GM19238 (cell line): ENCODE results near the gene SOX11.
"Not testable (repeated sequence)": the region's sequence is repeated elsewhere in the genome, so short reads cannot be mapped to it uniquely, and the experiment has no call there.

Source experiments
- DNase-seq: peaks from one replicate; pipeline ENCODE4 v3.0.0; 2011; ENCODE audit warnings: low spot score; ENCODE audit not compliant: insufficient read length

The SOX11 gene

GRCh38 chr2:5691985-5692529 lies at the start of gene SOX11:
Gene SOX11, plus strand, starts transcription at chr2:5692384. Its CDS starts 338 bp downstream, at chr2:5692722.
- DNase-seq, result no peak

- DNase-seq, result not testable (repeated sequence)
Observed at GRCh38 chr2:5652734-5653133, 39.5 kb upstream of the SOX11 start.

- not testable (repeated sequence) for DNase-seq
Observed at GRCh38 chr2:5653756-5654155, 38.4 kb upstream of the SOX11 start.

GRCh38 chr2:5657231-5657630 lies 35.0 kb upstream of the SOX11 start:
- no peak for DNase-seq

GRCh38 chr2:5660591-5660990 lies 31.6 kb upstream of the SOX11 start:
- no peak for DNase-seq

- no peak for DNase-seq
Observed at GRCh38 chr2:5661362-5661761, 30.8 kb upstream of the SOX11 start.

- no peak for DNase-seq
Observed at GRCh38 chr2:5664278-5664681, 27.9 kb upstream of the SOX11 start.

- DNase-seq, result no peak
Observed at GRCh38 chr2:5665066-5665465, 27.1 kb upstream of the SOX11 start.

GRCh38 chr2:5666798-5667197 lies 25.4 kb upstream of the SOX11 start:
- no peak for DNase-seq

- not testable (repeated sequence) for DNase-seq
Observed at GRCh38 chr2:5667655-5668054, 24.5 kb upstream of the SOX11 start.

GRCh38 chr2:5668682-5669250 lies 23.4 kb upstream of the SOX11 start:
- DNase-seq, result no peak

GRCh38 chr2:5672749-5673144 lies 19.4 kb upstream of the SOX11 start:
- DNase-seq, result no peak

- DNase-seq, result no peak
Observed at GRCh38 chr2:5673145-5674025, 18.8 kb upstream of the SOX11 start.

GRCh38 chr2:5674026-5674340 lies 18.2 kb upstream of the SOX11 start:
- DNase-seq, result no peak

GRCh38 chr2:5677133-5677532 lies 15.1 kb upstream of the SOX11 start:
- DNase-seq, result no peak

GRCh38 chr2:5683471-5683870 lies 8.7 kb upstream of the SOX11 start:
- no peak for DNase-seq

- no peak for DNase-seq
Observed at GRCh38 chr2:5685225-5685624, 7.0 kb upstream of the SOX11 start.

GRCh38 chr2:5686068-5686467 lies 6.1 kb upstream of the SOX11 start:
- DNase-seq, result no peak

GRCh38 chr2:5686536-5686935 lies 5.6 kb upstream of the SOX11 start:
- DNase-seq, result no peak

GRCh38 chr2:5689750-5690149 lies 2.4 kb upstream of the SOX11 start:
- no peak for DNase-seq

- DNase-seq, result no peak
Observed at GRCh38 chr2:5690286-5690685, 1.9 kb upstream of the SOX11 start.

GRCh38 chr2:5690718-5691220 lies 1.4 kb upstream of the SOX11 start:
- DNase-seq, result no peak
